GM21619 (cell line): ENCODE data around the gene FAM13C.
"Not testable (repeated sequence)": the region's sequence is repeated elsewhere in the genome, so short reads cannot be mapped to it uniquely, and the experiment has no call there.

Experiments
- ATAC-seq: cut with Tn5 transposase; IDR thresholded peaks from one replicate; pipeline ENCODE4 v1.9.1; 2021; ENCODE audit not compliant: unreplicated experiment

Gene FAM13C

GRCh38 chr10:59237775-59238174 lies 124.6 kb downstream of the FAM13C start:
- no peak for ATAC-seq

GRCh38 chr10:59236064-59236697 lies 126.2 kb downstream of the FAM13C start:
- no peak for ATAC-seq

GRCh38 chr10:59234816-59235429 lies 127.4 kb downstream of the FAM13C start:
- ATAC-seq, result no peak

- ATAC-seq, result no peak
Observed at GRCh38 chr10:59234194-59234593, 128.2 kb downstream of the FAM13C start.

- ATAC-seq, result no peak
Observed at GRCh38 chr10:59229441-59229840, 132.9 kb downstream of the FAM13C start.

- ATAC-seq, result no peak
Observed at GRCh38 chr10:59227136-59227673, 135.1 kb downstream of the FAM13C start.

GRCh38 chr10:59225211-59225610 lies 137.1 kb downstream of the FAM13C start:
- no peak for ATAC-seq

GRCh38 chr10:59223597-59223996 lies 138.8 kb downstream of the FAM13C start:
- ATAC-seq, result not testable (repeated sequence)

- ATAC-seq, result no peak
Observed at GRCh38 chr10:59222788-59223187, 139.6 kb downstream of the FAM13C start.

GRCh38 chr10:59216178-59216869 lies 146.0 kb downstream of the FAM13C start:
- no peak for ATAC-seq

- no peak for ATAC-seq
Observed at GRCh38 chr10:59214160-59214559, 148.2 kb downstream of the FAM13C start.

GRCh38 chr10:59212301-59212798 lies 150.0 kb downstream of the FAM13C start:
- no peak for ATAC-seq

GRCh38 chr10:59206204-59206720 lies 156.1 kb downstream of the FAM13C start:
- ATAC-seq, result no peak
